GM19238 (cell line): ENCODE measurements around the gene SYT9.
A peak's percentile ranks its signal among the peaks of the same experiment; 100 is the strongest.

Source experiments
- DNase-seq: peaks from one replicate; pipeline ENCODE4 v3.0.0; 2011; ENCODE audit warnings: low spot score; ENCODE audit not compliant: insufficient read length

SYT9 gene

GRCh38 chr11:7422544-7423331, 171.0 kb downstream of the SYT9 start:
- DNase-seq, result no peak

- DNase-seq, result no peak
Measured at GRCh38 chr11:7423946-7424345, 172.2 kb downstream of the SYT9 start.

DNA sequence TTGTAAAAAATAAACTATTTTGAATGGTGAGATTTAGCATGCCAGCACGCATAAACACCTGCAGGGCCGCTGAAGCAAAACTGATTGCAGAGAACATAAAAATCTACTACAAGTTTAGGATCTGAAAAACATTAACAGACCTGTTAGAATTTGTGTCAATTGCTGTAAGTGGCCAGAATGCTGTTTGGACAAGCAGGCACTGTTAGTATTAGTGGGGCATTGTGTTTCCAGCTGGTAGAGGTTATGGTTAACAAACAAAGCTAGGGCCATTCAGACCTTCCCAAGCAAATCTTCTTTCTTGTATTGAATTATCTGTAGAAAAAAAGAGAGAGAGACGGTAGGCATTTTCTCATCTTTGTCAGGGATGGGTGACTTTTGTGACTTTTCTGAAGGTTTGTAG, 176.0 kb downstream of the SYT9 start:
- no peak for DNase-seq

GRCh38 chr11:7428196-7428595, 176.5 kb downstream of the SYT9 start:
- DNase-seq, result no peak

- DNase-seq, result no peak
Measured at GRCh38 chr11:7430496-7430895, 178.8 kb downstream of the SYT9 start.

DNA sequence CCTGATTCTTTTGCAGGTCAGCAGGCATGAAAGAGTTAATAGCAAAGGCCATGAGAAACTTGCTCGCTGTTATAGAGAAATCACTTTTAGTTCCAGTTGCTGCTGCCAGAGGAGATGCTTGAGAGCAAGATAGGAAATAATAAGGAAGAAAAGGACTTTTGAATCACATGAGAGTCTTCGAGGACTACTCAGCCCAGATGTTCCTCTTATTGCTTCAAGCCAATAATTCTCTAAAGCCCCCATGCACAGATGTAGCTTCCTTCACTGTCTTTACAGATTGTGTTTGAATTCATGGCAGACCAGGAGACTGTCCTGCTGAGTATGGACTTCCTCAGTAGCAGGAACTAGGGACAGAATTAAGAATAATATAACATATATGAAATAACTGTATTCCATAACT, 183.5 kb downstream of the SYT9 start:
- no peak for DNase-seq

GRCh38 chr11:7436146-7436545, 184.4 kb downstream of the SYT9 start:
- DNase-seq, result no peak

DNA sequence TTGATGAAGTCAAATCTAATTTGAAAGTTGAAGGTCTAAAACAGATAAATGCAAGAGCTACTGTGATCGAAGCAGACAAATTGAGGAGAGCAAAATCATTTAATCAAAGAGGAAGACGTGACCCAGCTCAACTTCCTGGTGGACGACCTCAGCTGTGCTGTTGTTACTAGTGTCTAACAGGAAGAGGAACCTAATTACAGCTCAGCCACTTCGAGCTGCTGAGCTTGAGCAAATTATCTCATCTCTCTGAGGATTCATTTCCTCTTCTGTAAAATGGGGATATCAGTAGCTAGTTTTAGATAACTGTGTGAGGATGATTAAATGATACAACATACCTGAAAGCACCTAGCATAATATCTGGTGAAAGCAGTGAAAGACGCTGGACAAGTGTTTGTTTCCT, 185.0 kb downstream of the SYT9 start:
- peak; percentile 13 for DNase-seq

DNA sequence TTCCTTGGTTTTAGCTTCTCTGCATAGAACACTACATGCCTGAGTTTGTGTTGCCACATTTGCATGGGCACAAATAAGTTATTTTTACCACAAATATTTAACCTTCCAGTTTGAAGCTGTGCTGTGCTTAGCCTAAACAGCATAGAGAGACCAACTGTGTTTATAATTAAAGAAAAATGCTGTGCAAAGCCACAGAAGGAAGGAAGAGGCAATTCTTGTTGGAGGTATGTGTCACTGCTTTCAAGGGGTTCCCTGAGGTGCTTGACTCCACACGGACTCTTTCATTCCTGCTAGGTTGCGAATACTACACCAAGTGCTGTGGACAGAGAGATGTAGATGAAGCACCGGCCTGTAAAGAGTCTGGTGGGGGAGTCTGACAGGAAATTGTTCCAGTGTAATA, 186.0 kb downstream of the SYT9 start:
- DNase-seq, result no peak

DNA sequence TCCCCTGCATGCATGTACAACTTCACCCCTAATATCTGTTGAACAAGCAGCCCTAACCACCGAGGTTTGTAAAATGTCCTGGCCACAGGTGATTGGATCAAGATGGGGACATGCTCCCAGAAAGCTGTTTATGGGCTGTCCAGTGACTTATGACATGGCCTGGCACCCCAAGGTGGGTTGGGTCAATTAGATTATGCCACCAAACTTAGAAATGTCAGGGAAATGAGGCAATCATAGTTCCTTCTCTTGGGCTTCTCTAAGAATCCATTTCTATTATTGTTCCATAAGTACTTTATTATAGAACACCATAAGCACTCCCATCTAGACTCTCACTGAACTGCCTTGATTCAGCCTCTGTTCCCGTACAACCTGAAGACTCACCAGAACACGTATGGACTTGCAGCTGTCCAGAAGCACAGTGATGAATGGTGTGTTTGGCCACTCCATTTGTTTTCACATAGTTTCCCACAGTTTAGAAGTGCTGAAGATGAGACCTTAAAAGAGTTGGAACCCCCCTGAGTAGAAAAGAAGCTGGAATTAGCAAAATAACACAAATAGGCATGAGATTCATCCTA, 188.1 kb downstream of the SYT9 start:
- DNase-seq, result no peak

GRCh38 chr11:7442588-7443215, 191.0 kb downstream of the SYT9 start:
- DNase-seq, result peak; percentile 56

GRCh38 chr11:7444091-7444981, 192.6 kb downstream of the SYT9 start:
- no peak for DNase-seq

GRCh38 chr11:7445564-7445963, 193.9 kb downstream of the SYT9 start:
- DNase-seq, result no peak

DNA sequence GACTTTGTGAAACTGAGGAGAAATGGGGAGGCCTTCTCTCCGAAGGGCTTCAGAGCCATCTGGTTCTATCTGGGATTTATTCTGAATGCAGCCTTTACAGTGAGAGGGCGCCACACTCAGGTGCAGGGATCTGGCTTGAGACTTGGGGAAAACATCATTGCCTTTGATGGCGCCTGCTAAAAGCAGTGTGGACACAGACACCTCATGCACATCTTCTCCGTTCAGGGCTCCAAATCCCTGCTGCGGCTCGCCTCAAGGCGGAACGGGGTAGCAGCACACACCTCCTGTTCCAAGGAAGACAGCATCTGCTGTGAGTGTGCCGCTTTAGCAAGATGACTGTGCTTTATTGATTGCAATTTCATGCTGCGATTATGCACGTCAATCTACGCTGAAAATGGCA, 196.5 kb downstream of the SYT9 start:
- no peak for DNase-seq

DNA sequence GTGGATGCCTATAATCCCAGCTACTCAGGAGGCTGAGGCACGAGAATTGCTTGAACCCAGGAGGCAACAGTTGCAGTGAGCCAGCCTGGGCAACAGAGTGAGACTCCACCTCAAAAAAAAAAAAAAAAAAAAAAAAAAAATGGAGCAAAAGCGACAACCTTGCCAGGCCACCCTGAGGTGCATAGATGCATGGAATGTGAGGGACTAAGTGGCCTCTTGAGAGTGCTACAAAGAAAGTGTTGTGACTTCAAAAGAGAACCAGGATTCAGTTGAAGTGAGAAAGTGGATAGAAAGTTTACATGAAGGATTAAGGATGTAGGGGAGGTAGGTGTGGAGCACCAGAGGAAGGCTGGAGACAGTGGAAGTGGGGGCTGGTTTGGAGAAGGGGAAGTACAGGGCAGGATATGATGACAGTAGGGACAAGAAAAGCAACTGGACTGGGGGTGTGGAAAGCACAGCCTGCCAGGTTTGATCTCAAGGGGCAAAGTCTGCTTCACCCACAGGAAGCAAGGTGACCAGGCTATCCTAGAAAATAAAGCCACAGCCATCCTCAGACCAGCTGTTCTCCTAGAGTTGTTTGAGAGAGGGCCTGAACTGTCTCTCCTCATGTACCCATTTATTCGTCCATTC, 197.6 kb downstream of the SYT9 start:
- no peak for DNase-seq

DNA sequence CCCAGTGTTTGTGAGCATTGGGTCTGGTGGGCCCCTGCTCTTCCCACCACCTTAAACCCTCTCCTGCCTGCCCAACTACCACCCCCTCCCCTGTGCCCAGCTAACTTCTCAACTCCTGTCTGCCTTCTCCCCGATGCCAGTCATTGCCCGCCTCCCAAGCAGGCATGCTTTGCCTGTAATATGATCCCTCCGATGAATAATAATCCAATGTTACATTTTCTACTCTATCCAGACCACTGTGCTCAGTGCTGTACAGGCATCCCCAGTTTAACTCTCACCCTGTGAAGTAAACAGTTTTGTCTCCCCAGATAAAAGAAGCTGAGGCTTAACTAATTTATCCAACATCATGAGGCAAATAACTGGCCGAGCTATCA, 198.1 kb downstream of the SYT9 start:
- no peak for DNase-seq

DNA sequence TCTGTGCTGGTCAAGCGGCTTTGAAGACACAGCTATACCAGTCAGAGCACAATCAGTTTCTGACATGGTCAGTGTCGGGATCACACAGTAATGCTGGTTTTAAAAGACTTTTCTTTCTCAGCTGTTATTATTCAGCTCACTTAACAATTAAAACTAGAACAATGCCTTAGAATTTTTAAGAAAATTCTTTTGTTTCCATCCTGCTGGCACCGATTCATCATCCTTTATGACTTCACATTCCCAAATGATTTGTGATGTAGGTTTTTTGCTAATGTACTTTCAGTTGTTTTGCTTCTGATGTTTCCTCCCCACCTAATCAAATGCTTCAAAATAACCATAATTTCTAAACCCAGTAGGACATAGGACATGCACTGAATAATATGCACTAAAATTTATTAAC, 199.1 kb downstream of the SYT9 start:
- DNase-seq, result no peak

DNA sequence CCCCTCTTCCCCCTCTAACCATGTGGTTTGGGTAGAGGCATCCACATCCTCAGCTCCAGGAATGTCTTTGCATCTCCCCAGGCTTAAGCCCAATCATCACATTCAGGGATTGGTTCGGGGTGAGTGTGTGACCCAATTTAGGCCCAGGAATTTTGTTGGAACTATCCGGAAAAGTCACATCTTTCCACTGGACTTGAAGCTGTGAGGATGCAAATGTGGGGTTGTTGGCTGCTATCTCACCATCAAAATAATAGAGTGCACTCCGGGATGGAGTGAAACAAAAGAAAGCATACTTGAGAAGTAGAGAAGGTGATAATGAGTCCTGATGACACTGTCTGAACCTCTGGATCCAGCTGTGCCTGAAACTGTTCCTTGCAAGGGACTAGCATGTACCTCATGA, 199.8 kb downstream of the SYT9 start:
- no peak for DNase-seq

DNA sequence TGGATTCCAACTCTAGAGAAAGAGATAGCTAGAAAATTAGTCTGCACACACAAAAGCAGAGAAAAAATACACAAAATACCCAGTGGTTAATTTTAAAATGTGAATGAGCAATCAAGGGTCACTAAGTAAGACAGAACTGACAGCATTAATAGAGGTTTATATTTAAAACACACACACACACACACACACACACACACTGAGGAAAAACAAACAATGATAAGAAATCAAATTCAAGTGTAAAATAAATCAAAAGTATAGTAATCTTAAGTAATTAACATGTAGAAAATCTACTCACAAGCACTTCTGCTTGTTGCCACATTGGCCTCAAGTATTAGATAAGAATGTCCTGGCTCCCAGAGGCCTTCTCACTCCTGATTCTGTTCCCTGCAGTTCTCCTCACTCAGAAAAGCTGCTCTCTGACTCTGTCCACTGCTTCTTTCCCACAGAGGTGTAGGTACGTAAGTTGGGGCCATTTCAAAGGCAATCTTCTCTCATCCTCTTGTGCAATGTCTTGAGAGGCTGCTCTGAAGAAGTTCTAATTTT, 200.3 kb downstream of the SYT9 start:
- DNase-seq, result no peak

DNA sequence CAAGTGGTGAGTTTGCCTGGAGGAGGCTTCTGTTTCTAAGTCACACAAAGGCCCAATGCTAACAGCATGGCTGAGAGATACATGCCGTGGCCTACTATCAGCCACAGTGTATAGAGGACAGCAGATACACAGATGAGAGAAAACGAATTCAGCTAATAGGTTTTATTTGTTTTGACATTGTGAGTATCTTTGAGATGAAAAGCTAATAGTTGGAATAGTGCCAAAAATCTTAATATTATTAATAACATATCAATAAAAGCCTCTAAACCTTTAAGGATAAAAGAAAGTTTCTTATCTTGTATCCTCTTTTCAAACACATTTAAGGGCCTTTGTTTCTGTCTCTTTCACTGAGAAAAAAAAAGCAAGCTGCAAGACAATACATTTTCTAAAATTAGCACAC, 203.2 kb downstream of the SYT9 start:
- DNase-seq, result no peak

- DNase-seq, result no peak
Measured at GRCh38 chr11:7457211-7457610, 205.5 kb downstream of the SYT9 start.
